ENCODE measurements around the gene CD24. TPM values are rescaled to one million over a fixed set of nuclear protein-coding genes. Genes with fewer than 3 reads are reported as not detected.

CD24 gene
- total RNA-seq, 2 experiments from 2014 or later = not detected

- ChIA-PET POLR2A (no interaction called here), CTCF (no interaction called here)
- no peak for DNase-seq
- Mint-ChIP-seq H3K36me3 (ENCODE audit: low read depth) (no peaks in the 10 kb centered on the region), H3K4me1 (ENCODE audit: low read depth) (no peaks in the 10 kb centered on the region), H3K9me3 (ENCODE audit: insufficient read depth) (no peaks in the 10 kb centered on the region), H3K4me3 (no peak overlapping the region), H3K27ac (no peak overlapping the region), H3K27me3 (ENCODE audit: low read depth) (peaks cover 26% of the 10 kb centered on the region)
- no peak for ATAC-seq
These were observed 7.6 kb downstream of the CD24 start for GRCh38 chr6:106966671-106967640.

GRCh38 chr6:106966229-106966628 is 8.3 kb downstream of the CD24 start:
- no peak for DNase-seq
- ChIA-PET POLR2A (no interaction called here), CTCF (no interaction called here)
- H3K36me3 Mint-ChIP-seq (ENCODE audit: low read depth) = no peaks in the 10 kb centered on the region
- no peaks in the 10 kb centered on the region for H3K9me3 Mint-ChIP-seq (ENCODE audit: insufficient read depth)
- H3K4me3 Mint-ChIP-seq = no peak overlapping the region
- H3K27ac Mint-ChIP-seq = no peak overlapping the region
- peaks cover 25% of the 10 kb centered on the region for H3K27me3 Mint-ChIP-seq (ENCODE audit: low read depth)
- ATAC-seq = no peak
- H3K4me1 Mint-ChIP-seq (ENCODE audit: low read depth) = no peaks in the 10 kb centered on the region

- ATAC-seq (no peak), DNase-seq (no peak)
- ChIA-PET POLR2A (no interaction called here), CTCF (no interaction called here)
- H3K9me3 Mint-ChIP-seq (ENCODE audit: insufficient read depth) = no peaks in the 10 kb centered on the region
- H3K27ac Mint-ChIP-seq = no peak overlapping the region
- H3K36me3 Mint-ChIP-seq (ENCODE audit: low read depth) = no peaks in the 10 kb centered on the region
- no peak overlapping the region for H3K4me3 Mint-ChIP-seq
- H3K4me1 Mint-ChIP-seq (ENCODE audit: low read depth) = no peaks in the 10 kb centered on the region
- peaks cover 24% of the 10 kb centered on the region for H3K27me3 Mint-ChIP-seq (ENCODE audit: low read depth)
These were observed 9.6 kb downstream of the CD24 start for GRCh38 chr6:106964954-106965353.

GRCh38 chr6:106964099-106964498 is 10.4 kb downstream of the CD24 start:
- H3K27ac Mint-ChIP-seq = no peak overlapping the region
- H3K4me1 Mint-ChIP-seq (ENCODE audit: low read depth) = no peaks in the 10 kb centered on the region
- ChIA-PET POLR2A (no interaction called here), CTCF (no interaction called here)
- peaks cover 22% of the 10 kb centered on the region for H3K27me3 Mint-ChIP-seq (ENCODE audit: low read depth)
- DNase-seq (no peak), ATAC-seq (no peak)
- H3K9me3 Mint-ChIP-seq (ENCODE audit: insufficient read depth) = no peaks in the 10 kb centered on the region
- no peaks in the 10 kb centered on the region for H3K36me3 Mint-ChIP-seq (ENCODE audit: low read depth)
- H3K4me3 Mint-ChIP-seq = no peak overlapping the region

GRCh38 chr6:106963544-106963943 is 11.0 kb downstream of the CD24 start:
- no peak for ATAC-seq
- Mint-ChIP-seq H3K9me3 (ENCODE audit: insufficient read depth) (no peaks in the 10 kb centered on the region), H3K4me3 (no peak overlapping the region), H3K4me1 (ENCODE audit: low read depth) (no peaks in the 10 kb centered on the region), H3K27ac (no peak overlapping the region), H3K36me3 (ENCODE audit: low read depth) (no peaks in the 10 kb centered on the region), H3K27me3 (ENCODE audit: low read depth) (peaks cover 22% of the 10 kb centered on the region)
- POLR2A ChIA-PET = no interaction called here
- CTCF ChIA-PET = no interaction called here
- no peak for DNase-seq

- ChIA-PET POLR2A (no interaction called here), CTCF (no interaction called here)
- H3K4me3 Mint-ChIP-seq = no peak overlapping the region
- no peak for DNase-seq
- H3K27me3 Mint-ChIP-seq (ENCODE audit: low read depth) = peaks cover 19% of the 10 kb centered on the region
- H3K4me1 Mint-ChIP-seq (ENCODE audit: low read depth) = no peaks in the 10 kb centered on the region
- no peak overlapping the region for H3K27ac Mint-ChIP-seq
- H3K36me3 Mint-ChIP-seq (ENCODE audit: low read depth) = no peaks in the 10 kb centered on the region
- ATAC-seq = no peak
- H3K9me3 Mint-ChIP-seq (ENCODE audit: insufficient read depth) = no peaks in the 10 kb centered on the region
These were observed 12.7 kb downstream of the CD24 start for GRCh38 chr6:106961801-106962200.

GRCh38 chr6:106961136-106961535 is 13.4 kb downstream of the CD24 start:
- Mint-ChIP-seq H3K36me3 (ENCODE audit: low read depth) (no peaks in the 10 kb centered on the region), H3K27me3 (ENCODE audit: low read depth) (peaks cover 17% of the 10 kb centered on the region), H3K4me1 (ENCODE audit: low read depth) (no peaks in the 10 kb centered on the region), H3K9me3 (ENCODE audit: insufficient read depth) (no peaks in the 10 kb centered on the region), H3K4me3 (no peak overlapping the region), H3K27ac (no peak overlapping the region)
- ATAC-seq (no peak), DNase-seq (no peak)
- ChIA-PET CTCF (no interaction called here), POLR2A (no interaction called here)

GRCh38 chr6:106959985-106960384 is 14.5 kb downstream of the CD24 start:
- H3K27me3 Mint-ChIP-seq (ENCODE audit: low read depth) = peaks cover 17% of the 10 kb centered on the region
- H3K9me3 Mint-ChIP-seq (ENCODE audit: insufficient read depth) = no peaks in the 10 kb centered on the region
- ATAC-seq (no peak), DNase-seq (no peak)
- no peak overlapping the region for H3K27ac Mint-ChIP-seq
- POLR2A ChIA-PET = no interaction called here
- CTCF ChIA-PET = no interaction called here
- H3K4me1 Mint-ChIP-seq (ENCODE audit: low read depth) = no peaks in the 10 kb centered on the region
- no peaks in the 10 kb centered on the region for H3K36me3 Mint-ChIP-seq (ENCODE audit: low read depth)
- H3K4me3 Mint-ChIP-seq = no peak overlapping the region

GRCh38 chr6:106939848-106940247 is 34.7 kb downstream of the CD24 start:
- Mint-ChIP-seq H3K36me3 (ENCODE audit: low read depth) (no peaks in the 10 kb centered on the region), H3K27ac (no peak overlapping the region), H3K4me1 (ENCODE audit: low read depth) (no peaks in the 10 kb centered on the region), H3K9me3 (ENCODE audit: insufficient read depth) (no peaks in the 10 kb centered on the region), H3K27me3 (ENCODE audit: low read depth) (peaks cover 25% of the 10 kb centered on the region), H3K4me3 (no peak overlapping the region)
- POLR2A ChIA-PET = no interaction called here
- ATAC-seq (no peak), DNase-seq (no peak)
- CTCF ChIA-PET = no interaction called here

- no peak for ATAC-seq
- no peak for DNase-seq
- CTCF ChIA-PET = no interaction called here
- no peaks in the 10 kb centered on the region for H3K4me1 Mint-ChIP-seq (ENCODE audit: low read depth)
- no peaks in the 10 kb centered on the region for H3K9me3 Mint-ChIP-seq (ENCODE audit: insufficient read depth)
- no peak overlapping the region for H3K27ac Mint-ChIP-seq
- H3K4me3 Mint-ChIP-seq = no peak overlapping the region
- H3K36me3 Mint-ChIP-seq (ENCODE audit: low read depth) = no peaks in the 10 kb centered on the region
- POLR2A ChIA-PET = interaction anchor here (0.8 kb wide), 1 partner anchor 1062 kb away, joined by 3 read pairs; no protein-coding TSS in a partner anchor
- H3K27me3 Mint-ChIP-seq (ENCODE audit: low read depth) = peaks cover 25% of the 10 kb centered on the region
These were observed 35.3 kb downstream of the CD24 start for GRCh38 chr6:106939208-106939607.

- Mint-ChIP-seq H3K4me1 (ENCODE audit: low read depth) (no peaks in the 10 kb centered on the region), H3K27ac (no peak overlapping the region), H3K9me3 (ENCODE audit: insufficient read depth) (no peaks in the 10 kb centered on the region), H3K36me3 (ENCODE audit: low read depth) (no peaks in the 10 kb centered on the region), H3K27me3 (ENCODE audit: low read depth) (peaks cover 23% of the 10 kb centered on the region), H3K4me3 (no peak overlapping the region)
- ATAC-seq (peak; percentile 51), DNase-seq (peak; percentile 57)
- ChIA-PET POLR2A (no interaction called here), CTCF (no interaction called here)
These were observed 46.8 kb downstream of the CD24 start for GRCh38 chr6:106927531-106928398.

- Mint-ChIP-seq H3K27me3 (ENCODE audit: low read depth) (peaks cover 25% of the 10 kb centered on the region), H3K4me1 (ENCODE audit: low read depth) (no peaks in the 10 kb centered on the region), H3K36me3 (ENCODE audit: low read depth) (no peaks in the 10 kb centered on the region), H3K27ac (no peak overlapping the region), H3K4me3 (no peak overlapping the region), H3K9me3 (ENCODE audit: insufficient read depth) (no peaks in the 10 kb centered on the region)
- no peak for DNase-seq
- POLR2A ChIA-PET = no interaction called here
- no peak for ATAC-seq
- CTCF ChIA-PET = interaction anchor here (0.9 kb wide), 1 partner anchor 54 kb away, joined by 3 read pairs; no protein-coding TSS in a partner anchor
These were observed 48.6 kb downstream of the CD24 start for GRCh38 chr6:106925948-106926347.

All from activated CD8-positive, alpha-beta T cell treated with anti-CD3 and anti-CD28 coated beads, Interleukin-2, amount 10 ng/mL, durations not matched to agents 7 days and 5 days (primary cell).